ENCODE measurements around the gene MAP3K7.

MAP3K7 gene

GRCh38 chr6:90586836-90587638 lies at the start of gene MAP3K7:
MAP3K7 (minus strand) TSS chr6:90587072; CDS start chr6:90586883, 189 bp downstream.
- TF ChIP-seq CTCF (IDR thresholded peaks at IDR 0.05; ENCODE audit: low read depth, low read length), result no peak
- Histone ChIP-seq H3K27ac (peak within 1 kb of the TSS; percentile 98), H3K27me3 (ENCODE audit: insufficient read depth, low read depth, severe bottlenecking) (no peaks in the 10 kb centered on the region), H3K4me3 (ENCODE audit: low read depth, low read length) (peak within 1 kb of the TSS; percentile 93), H3K9me3 (ENCODE audit: severe bottlenecking) (no peaks in the 10 kb centered on the region), H3K36me3 (peaks cover 5% of the 10 kb centered on the region; the same call in 1 of the 2 replicates)
- DNase-seq, result peak; percentile 88

GRCh38 chr6:90631046-90631445 lies 44.2 kb upstream of the MAP3K7 start:
- Histone ChIP-seq H3K9me3 (ENCODE audit: severe bottlenecking) (no peaks in the 10 kb centered on the region), H3K27ac (no peak overlapping the region), H3K27me3 (ENCODE audit: insufficient read depth, low read depth, severe bottlenecking) (no peaks in the 10 kb centered on the region), H3K4me3 (ENCODE audit: low read depth, low read length) (no peak overlapping the region), H3K36me3 (no peaks in the 10 kb centered on the region)
- TF ChIP-seq CTCF (IDR thresholded peaks at IDR 0.05; ENCODE audit: low read depth, low read length), result no peak
- DNase-seq, result no peak

- H3K27me3 ChIP-seq (ENCODE audit: insufficient read depth, low read depth, severe bottlenecking), result peaks cover 3% of the 10 kb centered on the region
- no peak overlapping the region for H3K27ac ChIP-seq
- no peak for DNase-seq
- no peaks in the 10 kb centered on the region for H3K9me3 ChIP-seq (ENCODE audit: severe bottlenecking)
- H3K36me3 ChIP-seq, result no peaks in the 10 kb centered on the region
- no peak overlapping the region for H3K4me3 ChIP-seq (ENCODE audit: low read depth, low read length)
- TF ChIP-seq CTCF (IDR thresholded peaks at IDR 0.05; ENCODE audit: low read depth, low read length), result no peak
Measured at GRCh38 chr6:90621581-90621980, 34.7 kb upstream of the MAP3K7 start.

GRCh38 chr6:90619221-90619620 lies 32.3 kb upstream of the MAP3K7 start:
- Histone ChIP-seq H3K36me3 (no peaks in the 10 kb centered on the region), H3K4me3 (ENCODE audit: low read depth, low read length) (no peak overlapping the region), H3K27ac (no peak overlapping the region), H3K9me3 (ENCODE audit: severe bottlenecking) (no peaks in the 10 kb centered on the region), H3K27me3 (ENCODE audit: insufficient read depth, low read depth, severe bottlenecking) (peaks cover 3% of the 10 kb centered on the region)
- TF ChIP-seq CTCF (IDR thresholded peaks at IDR 0.05; ENCODE audit: low read depth, low read length), result no peak
- DNase-seq, result no peak

- no peaks in the 10 kb centered on the region for H3K36me3 ChIP-seq
- H3K27ac ChIP-seq, result no peak overlapping the region
- H3K27me3 ChIP-seq (ENCODE audit: insufficient read depth, low read depth, severe bottlenecking), result peaks cover 27% of the 10 kb centered on the region
- TF ChIP-seq CTCF (IDR thresholded peaks at IDR 0.05; ENCODE audit: low read depth, low read length), result no peak
- H3K9me3 ChIP-seq (ENCODE audit: severe bottlenecking), result no peaks in the 10 kb centered on the region
- DNase-seq, result no peak
- no peak overlapping the region for H3K4me3 ChIP-seq (ENCODE audit: low read depth, low read length)
Measured at GRCh38 chr6:90612313-90612680, 25.4 kb upstream of the MAP3K7 start.

Measured in WERI-Rb-1 (cell line).